SK-MEL-5 (cell line): ENCODE measurements around the gene TTC21B. TPM values are rescaled to one million over a fixed set of nuclear protein-coding genes. Genes with fewer than 3 reads are reported as not detected.

Experiments
- DNase-seq: peaks from one replicate; pipeline ENCODE4 v3.0.0-alpha.2; 2016; ENCODE audit warnings: low read depth, low spot score
- in situ Hi-C: cut with HindIII; loops from 2 replicates; pipeline ENCODE4 v1.10.0; 2016; ENCODE audit warnings: low sequenced_read_pairs, high pct_unique_total_duplicates, low pct_unique_long_range_greater_than_20kb
- total RNA-seq: library from RNA; depleted of rRNA; stranded (reverse); fragments of >200 nt; shearing (Covaris generic); gene quantifications from 2 replicates; pipeline ENCODE4 v1.2.3, GENCODE V29; 2014

The TTC21B gene
- total RNA-seq, 1 experiment from 2014 or later: 49.8 TPM

GRCh38 chr2:165938237-165938636 is 15.3 kb downstream of the TTC21B start:
- in situ Hi-C loops: no loop called here
- no peak for DNase-seq

- no peak for DNase-seq
- in situ Hi-C loops: no loop called here
Observed at GRCh38 chr2:165933211-165933910, 20.2 kb downstream of the TTC21B start.

GRCh38 chr2:165927774-165928173 is 25.8 kb downstream of the TTC21B start:
- DNase-seq: no peak
- in situ Hi-C loops: no loop called here

GRCh38 chr2:165927353-165927752 is 26.2 kb downstream of the TTC21B start:
- in situ Hi-C loops: no loop called here
- DNase-seq: no peak

GRCh38 chr2:165924946-165925345 is 28.6 kb downstream of the TTC21B start:
- in situ Hi-C loops: no loop called here

GRCh38 chr2:165920748-165921147 is 32.8 kb downstream of the TTC21B start:
- DNase-seq: no peak
- in situ Hi-C loops: no loop called here

More at GRCh38 chr2:165924946-165925345, 28.6 kb downstream of the TTC21B start:
- DNase-seq: peak; percentile 6

- in situ Hi-C loops: no loop called here
Observed at GRCh38 chr2:165913636-165914035, 39.9 kb downstream of the TTC21B start.

GRCh38 chr2:165911981-165912380 is 41.6 kb downstream of the TTC21B start:
- in situ Hi-C loops: no loop called here
- DNase-seq: no peak

More at GRCh38 chr2:165913636-165914035, 39.9 kb downstream of the TTC21B start:
- DNase-seq: no peak

- in situ Hi-C loops: no loop called here
- no peak for DNase-seq
Observed at GRCh38 chr2:165911231-165911630, 42.3 kb downstream of the TTC21B start.

GRCh38 chr2:165909466-165909865 is 44.1 kb downstream of the TTC21B start:
- no peak for DNase-seq
- in situ Hi-C loops: no loop called here

GRCh38 chr2:165905854-165906253 is 47.7 kb downstream of the TTC21B start:
- no peak for DNase-seq

GRCh38 chr2:165905269-165905668 is 48.3 kb downstream of the TTC21B start:
- in situ Hi-C loops: no loop called here
- DNase-seq: no peak

More at GRCh38 chr2:165905854-165906253, 47.7 kb downstream of the TTC21B start:
- in situ Hi-C loops: no loop called here

- in situ Hi-C loops: no loop called here
- DNase-seq: no peak
Observed at GRCh38 chr2:165904432-165904831, 49.1 kb downstream of the TTC21B start.

GRCh38 chr2:165903406-165903805 is 50.2 kb downstream of the TTC21B start:
- no peak for DNase-seq
- in situ Hi-C loops: no loop called here

GRCh38 chr2:165902934-165903333 is 50.6 kb downstream of the TTC21B start:
- peak; percentile 20 for DNase-seq

GRCh38 chr2:165901620-165902298 is 51.8 kb downstream of the TTC21B start:
- no peak for DNase-seq
- in situ Hi-C loops: no loop called here

More at GRCh38 chr2:165902934-165903333, 50.6 kb downstream of the TTC21B start:
- in situ Hi-C loops: no loop called here

- in situ Hi-C loops: no loop called here
- peak; percentile 15 for DNase-seq
Observed at GRCh38 chr2:165899311-165899710, 54.3 kb downstream of the TTC21B start.

GRCh38 chr2:165898381-165898780 is 55.2 kb downstream of the TTC21B start:
- in situ Hi-C loops: no loop called here
- peak; percentile 73 for DNase-seq

- DNase-seq: no peak
- in situ Hi-C loops: no loop called here
Observed at GRCh38 chr2:165897726-165898125, 55.9 kb downstream of the TTC21B start.
